HG03460 (cell line): ENCODE measurements around the gene ASTN2.
"Not testable (repeated sequence)": the region's sequence is repeated elsewhere in the genome, so short reads cannot be mapped to it uniquely, and the experiment has no call there.

Experiments
- ATAC-seq: cut with Tn5 transposase; IDR thresholded peaks from one replicate; pipeline ENCODE4 v1.9.1; 2021; ENCODE audit not compliant: unreplicated experiment

ASTN2 gene

GRCh38 chr9:116837018-116837989, 577.6 kb downstream of the ASTN2 start:
- no peak for ATAC-seq

- ATAC-seq: not testable (repeated sequence)
These were observed 584.5 kb downstream of the ASTN2 start for GRCh38 chr9:116830321-116830720.

GRCh38 chr9:116821633-116822229, 593.1 kb downstream of the ASTN2 start:
- ATAC-seq: no peak

DNA sequence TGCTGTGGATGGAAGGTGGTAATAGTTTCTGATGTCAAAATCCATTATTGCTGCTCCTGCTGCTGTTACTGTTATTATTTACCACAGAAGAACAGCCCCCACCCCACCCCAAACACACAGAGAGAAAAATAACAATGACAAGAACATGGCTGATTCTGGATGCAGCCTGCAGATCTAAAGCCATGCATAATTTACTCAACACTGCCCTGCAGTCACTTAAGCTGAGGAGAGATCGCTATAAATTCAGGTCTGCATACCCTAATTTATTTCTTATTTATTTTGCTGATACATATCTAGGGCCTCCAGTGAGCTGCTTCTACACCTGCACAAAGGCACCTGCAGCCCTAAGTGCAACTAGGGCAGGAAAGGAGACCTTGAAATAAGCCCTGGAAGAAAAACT, 595.7 kb downstream of the ASTN2 start:
- no peak for ATAC-seq

DNA sequence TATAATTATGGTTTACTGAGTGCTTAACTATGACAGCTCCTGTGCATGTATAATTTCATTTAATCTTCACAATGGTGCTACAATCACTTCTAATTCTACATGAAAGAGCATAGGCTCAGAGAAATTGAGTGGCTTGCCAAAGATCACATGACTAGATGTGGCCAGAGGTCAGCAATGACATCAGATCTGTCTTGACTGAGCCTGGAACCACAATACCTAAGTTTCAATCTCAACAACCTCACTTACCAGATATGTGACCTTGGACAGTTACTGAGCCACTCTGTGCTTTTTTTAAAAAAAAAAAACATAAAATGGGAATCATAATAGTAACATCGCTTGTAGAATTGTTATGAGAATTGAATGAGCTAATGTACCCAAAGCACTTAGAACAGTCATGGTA, 597.1 kb downstream of the ASTN2 start:
- no peak for ATAC-seq

DNA sequence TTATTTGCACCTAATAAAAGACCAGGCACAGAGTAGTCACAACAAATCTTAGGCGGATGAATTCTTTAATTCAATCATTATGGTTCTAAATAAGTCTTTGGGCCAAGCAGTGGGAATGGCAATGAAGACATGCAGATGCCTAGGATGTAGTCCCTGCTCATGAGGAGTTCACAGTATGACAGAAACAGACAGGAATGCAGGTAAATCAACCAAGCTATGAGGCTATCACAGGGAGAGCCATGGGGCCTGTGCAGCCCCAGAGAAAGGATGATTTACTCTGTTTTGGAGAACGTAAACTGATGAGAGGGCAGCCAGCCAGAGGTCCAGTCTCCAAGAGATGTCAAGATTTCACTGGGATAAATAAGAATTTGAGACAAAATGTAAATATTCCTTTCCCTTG, 598.4 kb downstream of the ASTN2 start:
- no peak for ATAC-seq

DNA sequence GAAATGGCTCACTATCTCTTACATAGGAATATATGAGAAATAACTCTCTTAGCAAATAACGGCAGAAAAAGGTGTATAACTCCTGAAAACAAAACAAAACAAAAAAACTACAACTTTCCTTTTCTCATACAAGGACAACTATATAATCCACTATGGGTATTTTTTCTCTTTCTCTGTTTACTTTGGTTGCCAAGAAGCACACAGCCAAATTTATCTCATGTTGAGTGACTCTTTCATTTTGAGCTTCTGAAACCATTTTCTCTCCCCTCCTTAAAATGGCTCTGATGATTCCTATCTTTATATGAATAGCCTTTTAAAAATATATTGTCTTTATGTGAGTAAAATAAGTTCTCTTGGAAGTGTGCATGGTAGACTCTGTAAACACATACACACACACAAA, 599.0 kb downstream of the ASTN2 start:
- no peak for ATAC-seq

- ATAC-seq: no peak
These were observed 601.9 kb downstream of the ASTN2 start for GRCh38 chr9:116813031-116813300.

GRCh38 chr9:116812231-116813030, 602.4 kb downstream of the ASTN2 start:
- ATAC-seq: no peak

DNA sequence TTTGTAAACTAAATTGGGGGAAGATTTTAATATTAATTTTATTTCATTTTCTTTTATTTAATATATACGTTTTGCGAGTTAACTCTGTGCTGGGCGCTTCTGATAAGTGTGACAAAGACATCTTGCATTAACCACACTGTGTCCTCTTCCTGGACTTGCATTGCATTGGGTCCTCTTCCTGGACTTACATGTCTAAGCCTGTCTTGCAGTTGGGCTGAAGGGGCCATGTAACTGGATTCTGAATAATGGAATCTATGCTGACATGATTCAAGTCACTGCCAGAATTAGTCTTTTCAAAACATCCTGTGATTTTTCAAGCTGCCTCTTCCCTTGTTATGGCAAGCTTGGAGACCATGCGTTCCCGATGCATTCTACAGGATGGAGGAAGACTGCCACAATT, 605.2 kb downstream of the ASTN2 start:
- no peak for ATAC-seq

GRCh38 chr9:116806075-116806474, 608.8 kb downstream of the ASTN2 start:
- no peak for ATAC-seq

DNA sequence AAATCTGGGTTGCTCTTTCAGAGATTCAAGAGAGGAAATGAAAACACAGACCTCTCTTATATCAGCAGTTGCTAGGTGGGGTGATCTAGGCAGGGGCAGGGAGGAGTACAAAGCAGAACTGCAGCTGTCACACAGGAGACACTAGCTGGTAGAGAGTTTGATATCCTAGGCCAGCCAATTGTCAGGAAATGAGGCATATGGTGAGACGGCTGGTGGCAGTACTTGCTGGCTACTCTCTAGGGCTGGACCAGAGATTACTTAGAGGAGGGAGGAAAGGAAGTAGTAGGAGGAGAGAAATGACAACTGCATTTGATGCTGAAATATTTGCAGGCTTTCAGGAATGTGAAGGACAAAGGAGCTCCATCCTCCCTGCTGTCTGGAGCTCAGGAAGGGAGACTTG, 614.0 kb downstream of the ASTN2 start:
- no peak for ATAC-seq

DNA sequence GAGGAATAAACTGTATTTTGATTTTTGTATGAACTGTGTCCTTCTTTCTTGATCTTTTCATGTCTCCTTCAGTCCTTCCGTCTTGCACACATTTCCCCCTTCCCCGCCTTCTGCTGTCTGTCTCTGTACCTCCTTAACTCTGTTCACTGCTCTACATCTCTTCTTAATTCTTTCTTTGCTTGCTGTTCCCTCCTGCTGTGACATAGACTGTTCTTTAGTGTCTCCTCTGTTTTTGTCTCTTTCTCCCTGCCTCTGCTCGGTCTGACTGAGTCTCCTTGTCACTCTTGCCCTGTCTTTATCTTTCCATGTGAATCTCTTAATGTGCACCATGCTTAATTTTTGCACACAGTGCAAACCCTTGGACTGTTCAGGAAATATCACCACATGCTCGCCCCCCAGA, 614.8 kb downstream of the ASTN2 start:
- ATAC-seq: no peak

GRCh38 chr9:116798521-116798920, 616.3 kb downstream of the ASTN2 start:
- ATAC-seq: no peak

- ATAC-seq: no peak
These were observed 617.6 kb downstream of the ASTN2 start for GRCh38 chr9:116797276-116797675.

- ATAC-seq: no peak
These were observed 618.2 kb downstream of the ASTN2 start for GRCh38 chr9:116796669-116797068.

DNA sequence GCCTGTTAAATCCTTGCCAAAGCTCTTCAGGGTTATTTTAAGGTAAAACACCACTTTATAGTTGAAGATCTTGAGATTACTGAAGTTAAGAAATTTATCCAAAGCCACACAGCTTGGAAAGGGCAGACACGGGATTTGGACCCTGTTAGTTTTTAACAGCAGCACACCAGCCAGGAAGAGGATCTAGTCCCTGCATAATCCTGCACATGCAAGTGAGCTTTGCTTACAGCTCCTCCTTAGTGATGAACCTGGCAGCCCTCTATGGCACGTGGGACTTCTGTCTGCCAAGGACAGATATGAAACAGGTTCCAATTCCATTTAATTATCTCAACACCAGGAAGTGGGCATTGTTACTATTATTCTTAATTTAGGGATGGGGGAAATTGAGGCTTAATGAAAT, 619.0 kb downstream of the ASTN2 start:
- ATAC-seq: no peak

DNA sequence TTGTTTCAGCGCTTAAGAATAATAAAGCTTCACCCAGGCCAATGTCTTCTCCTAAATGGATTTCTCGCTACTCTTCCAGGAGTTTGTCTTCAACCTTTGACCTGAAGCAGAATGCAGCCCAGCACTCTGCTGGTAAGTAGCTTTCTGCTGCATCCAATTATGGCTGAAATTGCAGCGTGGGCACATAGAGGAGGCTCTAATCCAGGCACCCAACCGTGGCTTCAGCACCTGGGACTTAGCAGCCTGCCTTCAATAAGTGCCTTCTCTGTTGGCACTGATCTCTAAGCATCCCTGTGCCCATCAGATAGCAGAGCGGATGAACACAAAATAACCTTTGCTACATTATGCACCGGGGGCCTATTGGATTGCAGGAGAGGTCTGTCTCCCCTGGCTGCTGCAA, 622.6 kb downstream of the ASTN2 start:
- no peak for ATAC-seq

GRCh38 chr9:116791326-116791725, 623.5 kb downstream of the ASTN2 start:
- ATAC-seq: no peak

GRCh38 chr9:116789081-116789480, 625.8 kb downstream of the ASTN2 start:
- no peak for ATAC-seq

DNA sequence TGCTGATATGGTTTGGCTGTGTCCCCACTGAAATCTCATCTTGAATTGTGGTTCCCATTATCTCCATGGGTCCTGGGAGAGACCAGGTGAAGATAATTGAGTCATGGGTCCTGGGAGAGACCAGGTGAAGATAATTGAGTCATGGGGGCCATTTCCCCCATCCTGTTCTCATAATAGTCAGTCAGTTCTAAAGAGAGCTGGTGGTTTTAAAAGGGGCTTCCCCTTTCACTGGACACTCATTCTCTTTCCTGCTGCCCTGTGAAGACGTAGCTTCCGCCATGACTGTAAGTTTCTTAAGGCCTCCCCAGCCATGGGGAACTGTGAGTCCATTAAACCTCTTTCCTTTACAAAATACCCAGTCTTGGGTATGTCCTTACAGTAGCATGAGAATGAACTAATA, 628.1 kb downstream of the ASTN2 start:
- ATAC-seq: no peak

GRCh38 chr9:116777116-116777515, 637.7 kb downstream of the ASTN2 start:
- no peak for ATAC-seq
